ENCODE measurements around the gene SPATA31E1.

SPATA31E1 gene

DNA sequence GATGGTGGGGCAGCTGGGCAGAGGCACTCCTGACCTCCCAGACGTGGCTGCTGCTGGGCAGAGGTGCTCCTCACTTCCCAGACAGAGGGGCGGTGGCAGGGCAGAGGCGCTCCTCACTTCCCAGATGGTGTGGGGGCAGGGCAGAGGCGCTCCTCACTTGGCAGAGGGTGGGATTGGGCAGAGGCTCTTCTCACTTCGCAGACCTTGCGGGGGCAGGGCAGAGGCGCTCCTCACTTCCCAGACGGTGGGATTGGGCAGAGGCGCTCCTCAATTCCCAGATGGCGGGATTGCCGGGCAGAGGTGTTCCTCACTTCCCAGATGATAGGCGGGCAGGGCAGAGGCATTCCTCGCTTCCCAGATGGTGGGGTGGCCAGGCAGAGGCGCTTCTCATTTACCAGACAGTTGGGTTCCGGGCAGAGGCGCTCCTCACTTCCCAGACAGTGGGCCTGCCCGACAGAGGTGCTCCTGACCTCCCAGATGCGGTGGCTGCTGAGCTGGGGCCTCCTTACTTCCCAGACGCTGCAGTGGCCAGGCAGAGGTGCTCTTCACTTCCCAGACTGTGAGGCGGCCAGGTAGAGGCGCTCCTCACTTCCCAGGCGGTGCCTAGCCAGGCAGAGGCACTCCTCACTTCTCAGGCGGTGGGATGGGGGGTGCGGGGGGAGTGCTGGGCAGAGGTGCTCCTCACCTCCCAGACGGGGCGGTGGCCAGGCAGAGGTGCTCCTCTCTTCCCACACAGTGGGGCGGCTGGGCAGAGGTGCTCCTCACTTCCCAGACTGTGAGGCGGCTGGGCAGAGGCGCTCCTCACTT is 25.3 kb upstream of the SPATA31E1 start:
- Histone ChIP-seq H3K27ac (no peak overlapping the region), H3K4me2 (ENCODE audit: low read length) (no peak overlapping the region), H3K36me3 (ENCODE audit: control insufficient read depth, insufficient read depth, low read length) (no peaks in the 10 kb centered on the region), H3K4me3 (ENCODE audit: low read depth, low read length) (no peak overlapping the region), H3K79me2 (no peaks in the 10 kb centered on the region), H3K4me1 (no peaks in the 10 kb centered on the region), H3K27me3 (ENCODE audit: control insufficient read depth, insufficient read depth, low read length) (no peaks in the 10 kb centered on the region), H3K9ac (no peak overlapping the region), H3K9me3 (ENCODE audit: control insufficient read depth, low read length) (no peaks in the 10 kb centered on the region), H2AFZ (no peak overlapping the region)
- TF ChIP-seq, protein P1, sequence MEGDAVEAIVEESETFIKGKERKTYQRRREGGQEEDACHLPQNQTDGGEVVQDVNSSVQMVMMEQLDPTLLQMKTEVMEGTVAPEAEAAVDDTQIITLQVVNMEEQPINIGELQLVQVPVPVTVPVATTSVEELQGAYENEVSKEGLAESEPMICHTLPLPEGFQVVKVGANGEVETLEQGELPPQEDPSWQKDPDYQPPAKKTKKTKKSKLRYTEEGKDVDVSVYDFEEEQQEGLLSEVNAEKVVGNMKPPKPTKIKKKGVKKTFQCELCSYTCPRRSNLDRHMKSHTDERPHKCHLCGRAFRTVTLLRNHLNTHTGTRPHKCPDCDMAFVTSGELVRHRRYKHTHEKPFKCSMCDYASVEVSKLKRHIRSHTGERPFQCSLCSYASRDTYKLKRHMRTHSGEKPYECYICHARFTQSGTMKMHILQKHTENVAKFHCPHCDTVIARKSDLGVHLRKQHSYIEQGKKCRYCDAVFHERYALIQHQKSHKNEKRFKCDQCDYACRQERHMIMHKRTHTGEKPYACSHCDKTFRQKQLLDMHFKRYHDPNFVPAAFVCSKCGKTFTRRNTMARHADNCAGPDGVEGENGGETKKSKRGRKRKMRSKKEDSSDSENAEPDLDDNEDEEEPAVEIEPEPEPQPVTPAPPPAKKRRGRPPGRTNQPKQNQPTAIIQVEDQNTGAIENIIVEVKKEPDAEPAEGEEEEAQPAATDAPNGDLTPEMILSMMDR (IDR thresholded peaks at IDR 0.05) = no peak

- H3K79me2 ChIP-seq = no peaks in the 10 kb centered on the region
- no peak overlapping the region for H3K4me2 ChIP-seq (ENCODE audit: low read length)
- TF ChIP-seq, protein P1 (IDR thresholded peaks at IDR 0.05) = no peak
- no peaks in the 10 kb centered on the region for H3K36me3 ChIP-seq (ENCODE audit: control insufficient read depth, insufficient read depth, low read length)
- no peak overlapping the region for H3K4me3 ChIP-seq (ENCODE audit: low read depth, low read length)
- no peak overlapping the region for H3K9ac ChIP-seq
- H3K4me1 ChIP-seq = no peaks in the 10 kb centered on the region
- H3K27ac ChIP-seq = no peak overlapping the region
- no peaks in the 10 kb centered on the region for H3K27me3 ChIP-seq (ENCODE audit: control insufficient read depth, insufficient read depth, low read length)
- no peaks in the 10 kb centered on the region for H3K9me3 ChIP-seq (ENCODE audit: control insufficient read depth, low read length)
- H2AFZ ChIP-seq = no peak overlapping the region
Observed at GRCh38 chr9:87857948-87858335, 24.7 kb upstream of the SPATA31E1 start.

DNA sequence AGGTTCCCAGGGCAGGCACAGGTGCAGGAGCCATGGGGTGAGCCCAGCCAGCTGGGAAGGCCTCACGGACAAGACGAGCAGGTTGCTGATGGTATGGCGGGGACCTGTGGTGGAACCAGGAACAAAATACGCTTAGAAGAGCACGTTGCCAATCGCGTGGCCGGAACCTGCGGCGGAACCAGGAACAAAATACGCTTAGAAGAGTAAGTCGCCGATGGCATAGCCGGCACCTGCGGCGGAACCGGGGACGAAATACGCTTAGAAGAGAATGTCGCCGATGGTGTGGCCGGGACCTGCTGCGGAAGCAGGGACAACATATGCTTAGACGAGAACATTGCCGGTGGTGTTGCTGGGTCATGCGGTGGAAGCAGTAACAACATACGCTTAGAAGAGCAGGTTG is 23.5 kb upstream of the SPATA31E1 start:
- Histone ChIP-seq H3K27me3 (ENCODE audit: control insufficient read depth, insufficient read depth, low read length) (no peaks in the 10 kb centered on the region), H3K36me3 (ENCODE audit: control insufficient read depth, insufficient read depth, low read length) (no peaks in the 10 kb centered on the region), H2AFZ (no peak overlapping the region), H3K27ac (no peak overlapping the region), H3K4me3 (ENCODE audit: low read depth, low read length) (no peak overlapping the region), H3K4me1 (no peaks in the 10 kb centered on the region), H3K4me2 (ENCODE audit: low read length) (no peak overlapping the region), H3K9me3 (ENCODE audit: control insufficient read depth, low read length) (no peaks in the 10 kb centered on the region), H3K79me2 (no peaks in the 10 kb centered on the region), H3K9ac (no peak overlapping the region)
- TF ChIP-seq, protein P1 (IDR thresholded peaks at IDR 0.05) = no peak

- no peak overlapping the region for H3K27ac ChIP-seq
- no peak overlapping the region for H2AFZ ChIP-seq
- H3K4me2 ChIP-seq (ENCODE audit: low read length) = no peak overlapping the region
- no peaks in the 10 kb centered on the region for H3K27me3 ChIP-seq (ENCODE audit: control insufficient read depth, insufficient read depth, low read length)
- TF ChIP-seq, protein P1 (IDR thresholded peaks at IDR 0.05) = no peak
- H3K4me1 ChIP-seq = no peaks in the 10 kb centered on the region
- H3K79me2 ChIP-seq = no peaks in the 10 kb centered on the region
- H3K4me3 ChIP-seq (ENCODE audit: low read depth, low read length) = no peak overlapping the region
- H3K9me3 ChIP-seq (ENCODE audit: control insufficient read depth, low read length) = no peaks in the 10 kb centered on the region
- no peak overlapping the region for H3K9ac ChIP-seq
- H3K36me3 ChIP-seq (ENCODE audit: control insufficient read depth, insufficient read depth, low read length) = no peaks in the 10 kb centered on the region
Observed at GRCh38 chr9:87859786-87860185, 22.9 kb upstream of the SPATA31E1 start.

DNA sequence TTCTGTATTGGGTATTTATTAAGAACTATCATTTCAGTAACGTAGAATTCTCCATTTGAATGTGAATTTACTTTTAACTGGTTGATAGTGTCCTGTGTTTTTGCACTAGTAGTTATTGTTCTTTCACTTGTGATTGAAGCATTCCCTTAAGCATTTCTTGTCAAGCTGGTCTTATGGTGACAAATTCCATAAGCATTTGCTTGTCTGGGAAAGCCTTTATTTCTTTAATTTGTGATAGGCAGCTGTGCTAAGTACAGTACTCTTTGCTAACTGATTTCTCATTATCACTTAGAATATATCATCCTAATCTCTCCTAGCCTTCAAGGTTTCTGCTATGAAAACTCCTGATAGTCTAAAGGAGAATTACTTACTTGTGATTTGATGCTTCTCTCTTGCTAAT is 21.3 kb upstream of the SPATA31E1 start:
- no peaks in the 10 kb centered on the region for H3K9me3 ChIP-seq (ENCODE audit: control insufficient read depth, low read length)
- H2AFZ ChIP-seq = no peak overlapping the region
- no peak overlapping the region for H3K4me2 ChIP-seq (ENCODE audit: low read length)
- TF ChIP-seq, protein P1 (IDR thresholded peaks at IDR 0.05) = no peak
- H3K79me2 ChIP-seq = no peaks in the 10 kb centered on the region
- no peak overlapping the region for H3K27ac ChIP-seq
- H3K27me3 ChIP-seq (ENCODE audit: control insufficient read depth, insufficient read depth, low read length) = no peaks in the 10 kb centered on the region
- H3K4me1 ChIP-seq = no peaks in the 10 kb centered on the region
- no peak overlapping the region for H3K9ac ChIP-seq
- no peaks in the 10 kb centered on the region for H3K36me3 ChIP-seq (ENCODE audit: control insufficient read depth, insufficient read depth, low read length)
- H3K4me3 ChIP-seq (ENCODE audit: low read depth, low read length) = no peak overlapping the region
